Uterus (tissue), 2 donors: Measurements from ENCODE around the gene GRK3.

Experiments
- CTCF ChIP-seq, 4 experiments: fragments of 200-600 bp in 2 of 4; fragments of 450-650 bp in 2 of 4; sonication (generic) in 2 of 4; IDR thresholded peaks; one replicate each; pipeline ENCODE4 v1.5.1; 2016 to 2019; ENCODE audit warnings: antibody characterized with exemption in 4 of 4, mild to moderate bottlenecking in 2 of 4, moderate library complexity in 1 of 4
- POLR2A ChIP-seq, 2 donors: fragments of 450-650 bp; IDR thresholded peaks; one replicate each; pipeline ENCODE4 v1.6.1; 2016; ENCODE audit warnings: antibody characterized with exemption in 2 of 2, mild to moderate bottlenecking in 1 of 2, moderate library complexity in 1 of 2

GRCh38 chr22:25746012-25746373 is 181.5 kb downstream of the GRK3 start:
- TF ChIP-seq CTCF (IDR thresholded peaks at IDR 0.05) (no peak), POLR2A (IDR thresholded peaks at IDR 0.05) (no peak)
